Vagina (tissue), 2 donors: ENCODE measurements around the gene SRCIN1.

ENCODE experiments used
- CTCF ChIP-seq, 3 experiments: fragments of 450-650 bp in 2 of 3; fragments of 200-600 bp in 1 of 3; sonication (generic) in 1 of 3; IDR thresholded peaks; one replicate each; pipeline ENCODE4 v1.5.1; 2017 to 2019; ENCODE audit warnings: antibody characterized with exemption in 3 of 3, mild to moderate bottlenecking in 2 of 3, moderate library complexity in 2 of 3
- POLR2A ChIP-seq, 2 donors: fragments of 450-650 bp; IDR thresholded peaks; one replicate each; pipeline ENCODE4 v1.6.1; 2017; ENCODE audit warnings: antibody characterized with exemption in 2 of 2, mild to moderate bottlenecking in 2 of 2, moderate library complexity in 2 of 2
- POLR2AphosphoS5 ChIP-seq, 2 donors: sonication (generic); formaldehyde crosslinking; IDR thresholded peaks; one replicate each; pipeline ENCODE4 v1.9.0; 2017; ENCODE audit warnings: antibody characterized with exemption in 2 of 2, mild to moderate bottlenecking in 2 of 2, low read depth in 1 of 2; ENCODE audit not compliant: insufficient read depth in 1 of 2

- TF ChIP-seq CTCF (IDR thresholded peaks at IDR 0.05) (no peak), POLR2A (IDR thresholded peaks at IDR 0.05) (no peak), POLR2AphosphoS5 (IDR thresholded peaks at IDR 0.05; ENCODE audit: insufficient read depth in 1 of 2, low read depth in 1 of 2) (no peak)
Measured at GRCh38 chr17:38632334-38632733, 26.6 kb upstream of the SRCIN1 start.
